Measurements from ENCODE around the gene PPP2R5C.
A peak's percentile ranks its signal among the peaks of the same experiment; 100 is the strongest.

The PPP2R5C gene

DNA sequence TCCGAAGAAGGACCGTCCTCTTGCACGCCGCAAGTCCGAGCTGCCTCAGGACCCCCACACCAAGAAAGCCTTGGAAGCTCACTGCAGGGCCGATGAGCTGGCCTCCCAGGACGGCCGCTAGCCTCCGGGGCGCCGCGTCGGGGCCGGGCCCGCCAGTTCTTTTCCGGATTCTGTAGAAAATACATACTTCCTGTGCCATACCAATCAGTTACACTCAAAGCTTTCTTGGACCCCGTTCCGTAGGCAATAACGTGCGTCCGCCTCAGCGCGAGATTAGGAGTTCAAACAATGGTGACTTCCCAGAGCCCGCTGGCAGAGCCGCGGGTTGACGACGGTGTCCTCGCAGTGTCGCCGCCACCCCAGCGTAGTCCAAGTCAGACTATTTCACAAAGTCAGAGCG is 163.6 kb downstream of the PPP2R5C start:
- H4K91ac ChIP-seq (ENCODE audit: low read depth, low read length): no peak overlapping the region
- no peaks in the 10 kb centered on the region for H3K79me1 ChIP-seq (ENCODE audit: low read length)
- H3K27me3 ChIP-seq (ENCODE audit: insufficient read depth, low read length): no peaks in the 10 kb centered on the region
- H2AFZ ChIP-seq (ENCODE audit: insufficient read depth, low read length, poor library complexity): no peak overlapping the region
- H3K9me3 ChIP-seq (ENCODE audit: insufficient read depth, low read depth, low read length): no peaks in the 10 kb centered on the region
- no peak overlapping the region for H3K4ac ChIP-seq (ENCODE audit: low read depth, low read length)
- H2AK5ac ChIP-seq (ENCODE audit: low read length): no peak overlapping the region
- H2BK120ac ChIP-seq (ENCODE audit: insufficient read depth, low read length, poor library complexity): no peak overlapping the region
- H3K4me3 ChIP-seq (ENCODE audit: low read depth, low read length): no peak overlapping the region
- DNase-seq: no peak
- no peak overlapping the region for H3K4me2 ChIP-seq (ENCODE audit: low read length)
- H3K14ac ChIP-seq (ENCODE audit: low read length): no peak overlapping the region
- H2BK12ac ChIP-seq (ENCODE audit: low read length): no peak overlapping the region
- H3K36me3 ChIP-seq (ENCODE audit: control insufficient read depth in 1 of 2, insufficient read depth in 2 of 2, low read length in 2 of 2): peaks cover 16 to 23% of the 10 kb centered on the region in 2 experiments
- no peak overlapping the region for H3K23ac ChIP-seq (ENCODE audit: low read length)
- H2BK5ac ChIP-seq (ENCODE audit: low read depth, low read length, poor library complexity): no peak overlapping the region
- H3K4me1 ChIP-seq (ENCODE audit: control insufficient read depth in 1 of 2, insufficient read depth in 2 of 2, low read length in 2 of 2): peaks cover 0 to 2% of the 10 kb centered on the region in 2 experiments
- no CpG with 5 or more reads among the region's 33 CpGs for WGBS (ENCODE audit: extremely low coverage, insufficient coverage, insufficient read length)
- H3K27ac ChIP-seq (ENCODE audit: low read depth, low read length): no peak overlapping the region
- H3K79me2 ChIP-seq (ENCODE audit: control insufficient read depth, insufficient read depth, low read length, poor library complexity): no peaks in the 10 kb centered on the region
- H3K18ac ChIP-seq (ENCODE audit: low read length): no peak overlapping the region
- no peak overlapping the region for H3K9ac ChIP-seq (ENCODE audit: low read length)
- H4K12ac ChIP-seq (ENCODE audit: low read depth, low read length): no peak overlapping the region
- no peak overlapping the region for H4K8ac ChIP-seq (ENCODE audit: low read depth, low read length)

DNA sequence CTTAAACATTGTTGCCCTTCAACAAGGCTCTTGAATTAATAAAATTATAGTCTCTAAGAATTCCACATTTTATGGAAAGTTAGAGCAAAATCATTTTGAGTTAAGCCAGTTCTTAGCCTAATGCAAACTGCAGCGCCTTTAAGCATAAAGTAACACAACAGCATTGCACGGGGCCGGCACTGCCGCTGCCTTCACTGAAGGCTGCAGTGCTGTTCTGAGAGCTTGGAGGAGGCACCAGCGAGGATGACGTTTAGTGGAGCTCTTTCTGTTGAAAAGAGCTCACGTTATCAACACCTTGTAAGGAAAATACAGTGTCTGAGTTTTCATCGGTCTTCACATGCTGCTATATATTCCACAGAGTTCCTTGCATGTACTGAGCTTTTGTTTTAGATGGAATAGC is 164.6 kb downstream of the PPP2R5C start:
- no peak overlapping the region for H4K91ac ChIP-seq (ENCODE audit: low read depth, low read length)

DNA sequence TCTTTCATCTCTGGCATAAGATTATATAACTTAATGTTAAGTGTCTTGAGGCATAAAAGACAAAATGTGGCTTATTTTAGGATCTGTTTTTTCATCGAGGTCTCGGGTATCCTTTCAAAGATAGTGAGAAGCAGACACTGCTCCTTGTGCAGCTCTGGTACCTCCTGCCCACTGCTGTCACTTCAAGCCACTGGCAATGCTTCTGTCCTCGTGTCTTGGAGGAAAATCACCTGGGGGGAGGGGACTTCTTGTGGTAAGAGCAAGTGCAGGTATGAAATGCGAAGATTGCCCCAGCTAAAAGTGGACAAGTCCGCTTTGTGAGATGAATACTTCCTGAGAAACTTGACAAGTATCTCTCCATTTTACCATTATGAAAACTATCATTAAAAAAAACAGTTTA is 165.1 kb downstream of the PPP2R5C start:
- Histone ChIP-seq H3K27ac (ENCODE audit: low read depth, low read length) (no peak overlapping the region), H3K18ac (ENCODE audit: low read length) (no peak overlapping the region), H3K79me2 (ENCODE audit: control insufficient read depth, insufficient read depth, low read length, poor library complexity) (no peaks in the 10 kb centered on the region), H3K36me3 (ENCODE audit: control insufficient read depth in 1 of 2, insufficient read depth in 2 of 2, low read length in 2 of 2) (peaks cover 11 to 21% of the 10 kb centered on the region in 2 experiments), H4K91ac (ENCODE audit: low read depth, low read length) (no peak overlapping the region), H3K4me2 (ENCODE audit: low read length) (no peak overlapping the region), H3K9me3 (ENCODE audit: insufficient read depth, low read depth, low read length) (no peaks in the 10 kb centered on the region), H3K4me3 (ENCODE audit: low read depth, low read length) (no peak overlapping the region), H2BK5ac (ENCODE audit: low read depth, low read length, poor library complexity) (no peak overlapping the region), H2AFZ (ENCODE audit: insufficient read depth, low read length, poor library complexity) (no peak overlapping the region), H3K4me1 (ENCODE audit: control insufficient read depth in 1 of 2, insufficient read depth in 2 of 2, low read length in 2 of 2) (peaks cover 0 to 2% of the 10 kb centered on the region in 2 experiments), H4K12ac (ENCODE audit: low read depth, low read length) (no peak overlapping the region), H3K27me3 (ENCODE audit: insufficient read depth, low read length) (no peaks in the 10 kb centered on the region), H2BK120ac (ENCODE audit: insufficient read depth, low read length, poor library complexity) (no peak overlapping the region), H2AK5ac (ENCODE audit: low read length) (no peak overlapping the region), H3K14ac (ENCODE audit: low read length) (no peak overlapping the region), H2BK12ac (ENCODE audit: low read length) (no peak overlapping the region), H3K79me1 (ENCODE audit: low read length) (no peaks in the 10 kb centered on the region), H3K4ac (ENCODE audit: low read depth, low read length) (no peak overlapping the region), H4K8ac (ENCODE audit: low read depth, low read length) (no peak overlapping the region), H3K23ac (ENCODE audit: low read length) (no peak overlapping the region), H3K9ac (ENCODE audit: low read length) (no peak overlapping the region)
- no CpG with 5 or more reads among the region's 5 CpGs for WGBS (ENCODE audit: extremely low coverage, insufficient coverage, insufficient read length)
- DNase-seq: no peak

More for the DNA sequence above, 164.6 kb downstream of the PPP2R5C start:
- Histone ChIP-seq H2BK5ac (ENCODE audit: low read depth, low read length, poor library complexity) (no peak overlapping the region), H4K8ac (ENCODE audit: low read depth, low read length) (no peak overlapping the region), H2BK120ac (ENCODE audit: insufficient read depth, low read length, poor library complexity) (no peak overlapping the region), H2AK5ac (ENCODE audit: low read length) (no peak overlapping the region), H4K12ac (ENCODE audit: low read depth, low read length) (no peak overlapping the region), H3K9ac (ENCODE audit: low read length) (no peak overlapping the region), H3K4me2 (ENCODE audit: low read length) (no peak overlapping the region), H3K4me3 (ENCODE audit: low read depth, low read length) (no peak overlapping the region), H3K18ac (ENCODE audit: low read length) (no peak overlapping the region), H3K79me2 (ENCODE audit: control insufficient read depth, insufficient read depth, low read length, poor library complexity) (no peaks in the 10 kb centered on the region), H3K4ac (ENCODE audit: low read depth, low read length) (no peak overlapping the region), H3K9me3 (ENCODE audit: insufficient read depth, low read depth, low read length) (no peaks in the 10 kb centered on the region), H3K4me1 (ENCODE audit: control insufficient read depth in 1 of 2, insufficient read depth in 2 of 2, low read length in 2 of 2) (peaks cover 0 to 2% of the 10 kb centered on the region in 2 experiments), H3K14ac (ENCODE audit: low read length) (no peak overlapping the region), H3K79me1 (ENCODE audit: low read length) (no peaks in the 10 kb centered on the region), H2AFZ (ENCODE audit: insufficient read depth, low read length, poor library complexity) (no peak overlapping the region), H2BK12ac (ENCODE audit: low read length) (no peak overlapping the region), H3K27ac (ENCODE audit: low read depth, low read length) (no peak overlapping the region), H3K23ac (ENCODE audit: low read length) (no peak overlapping the region), H3K36me3 (ENCODE audit: control insufficient read depth in 1 of 2, insufficient read depth in 2 of 2, low read length in 2 of 2) (peaks cover 14 to 21% of the 10 kb centered on the region in 2 experiments), H3K27me3 (ENCODE audit: insufficient read depth, low read length) (no peaks in the 10 kb centered on the region)
- no CpG with 5 or more reads among the region's 8 CpGs for WGBS (ENCODE audit: extremely low coverage, insufficient coverage, insufficient read length)
- DNase-seq: no peak

DNA sequence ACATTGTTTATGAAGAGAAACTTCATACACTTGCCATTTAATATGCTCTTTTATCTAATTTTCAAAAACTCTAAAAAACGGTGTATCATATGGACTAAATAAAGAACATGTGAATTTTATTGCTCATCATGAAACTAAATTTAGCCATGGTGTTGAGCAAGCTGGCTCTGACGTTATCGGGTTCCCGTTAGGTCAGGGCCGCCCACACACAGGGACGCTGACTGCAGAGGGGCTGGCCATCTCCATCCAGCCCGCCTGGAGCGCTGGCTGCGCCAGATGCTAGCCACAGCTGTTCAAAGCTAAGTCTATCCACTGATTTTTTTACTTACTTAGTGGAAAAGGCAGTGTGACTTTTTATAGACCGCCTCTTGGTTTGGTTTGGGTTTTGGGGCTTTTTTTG is 166.3 kb downstream of the PPP2R5C start:
- no peak overlapping the region for H3K14ac ChIP-seq (ENCODE audit: low read length)
- no peak overlapping the region for H2AK5ac ChIP-seq (ENCODE audit: low read length)
- H3K27me3 ChIP-seq (ENCODE audit: insufficient read depth, low read length): no peaks in the 10 kb centered on the region
- no peak overlapping the region for H2BK12ac ChIP-seq (ENCODE audit: low read length)
- no peak overlapping the region for H2BK120ac ChIP-seq (ENCODE audit: insufficient read depth, low read length, poor library complexity)
- H3K36me3 ChIP-seq (ENCODE audit: control insufficient read depth in 1 of 2, insufficient read depth in 2 of 2, low read length in 2 of 2): peaks cover 10 to 19% of the 10 kb centered on the region in 2 experiments
- no peaks in the 10 kb centered on the region for H3K79me2 ChIP-seq (ENCODE audit: control insufficient read depth, insufficient read depth, low read length, poor library complexity)
- no peak overlapping the region for H2BK5ac ChIP-seq (ENCODE audit: low read depth, low read length, poor library complexity)
- DNase-seq: peak; percentile 46 to 54
- no peak overlapping the region for H3K18ac ChIP-seq (ENCODE audit: low read length)
- no peak overlapping the region for H3K4me3 ChIP-seq (ENCODE audit: low read depth, low read length)
- H4K8ac ChIP-seq (ENCODE audit: low read depth, low read length): no peak overlapping the region
- no peak overlapping the region for H4K91ac ChIP-seq (ENCODE audit: low read depth, low read length)
- WGBS (ENCODE audit: extremely low coverage, insufficient coverage, insufficient read length): no CpG with 5 or more reads among the region's 10 CpGs
- no peak overlapping the region for H4K12ac ChIP-seq (ENCODE audit: low read depth, low read length)
- no peak overlapping the region for H3K23ac ChIP-seq (ENCODE audit: low read length)
- no peak overlapping the region for H3K9ac ChIP-seq (ENCODE audit: low read length)
- no peak overlapping the region for H3K27ac ChIP-seq (ENCODE audit: low read depth, low read length)
- no peak overlapping the region for H3K4me2 ChIP-seq (ENCODE audit: low read length)
- no peaks in the 10 kb centered on the region for H3K79me1 ChIP-seq (ENCODE audit: low read length)
- H3K4me1 ChIP-seq (ENCODE audit: control insufficient read depth in 1 of 2, insufficient read depth in 2 of 2, low read length in 2 of 2): peaks cover 0 to 2% of the 10 kb centered on the region in 2 experiments
- no peak overlapping the region for H2AFZ ChIP-seq (ENCODE audit: insufficient read depth, low read length, poor library complexity)
- H3K9me3 ChIP-seq (ENCODE audit: insufficient read depth, low read depth, low read length): no peaks in the 10 kb centered on the region
- no peak overlapping the region for H3K4ac ChIP-seq (ENCODE audit: low read depth, low read length)
